ENCODE results near the gene CES4A.
"Not testable (repeated sequence)": the region's sequence is repeated elsewhere in the genome, so short reads cannot be mapped to it uniquely, and the experiment has no call there.

CES4A gene

DNA sequence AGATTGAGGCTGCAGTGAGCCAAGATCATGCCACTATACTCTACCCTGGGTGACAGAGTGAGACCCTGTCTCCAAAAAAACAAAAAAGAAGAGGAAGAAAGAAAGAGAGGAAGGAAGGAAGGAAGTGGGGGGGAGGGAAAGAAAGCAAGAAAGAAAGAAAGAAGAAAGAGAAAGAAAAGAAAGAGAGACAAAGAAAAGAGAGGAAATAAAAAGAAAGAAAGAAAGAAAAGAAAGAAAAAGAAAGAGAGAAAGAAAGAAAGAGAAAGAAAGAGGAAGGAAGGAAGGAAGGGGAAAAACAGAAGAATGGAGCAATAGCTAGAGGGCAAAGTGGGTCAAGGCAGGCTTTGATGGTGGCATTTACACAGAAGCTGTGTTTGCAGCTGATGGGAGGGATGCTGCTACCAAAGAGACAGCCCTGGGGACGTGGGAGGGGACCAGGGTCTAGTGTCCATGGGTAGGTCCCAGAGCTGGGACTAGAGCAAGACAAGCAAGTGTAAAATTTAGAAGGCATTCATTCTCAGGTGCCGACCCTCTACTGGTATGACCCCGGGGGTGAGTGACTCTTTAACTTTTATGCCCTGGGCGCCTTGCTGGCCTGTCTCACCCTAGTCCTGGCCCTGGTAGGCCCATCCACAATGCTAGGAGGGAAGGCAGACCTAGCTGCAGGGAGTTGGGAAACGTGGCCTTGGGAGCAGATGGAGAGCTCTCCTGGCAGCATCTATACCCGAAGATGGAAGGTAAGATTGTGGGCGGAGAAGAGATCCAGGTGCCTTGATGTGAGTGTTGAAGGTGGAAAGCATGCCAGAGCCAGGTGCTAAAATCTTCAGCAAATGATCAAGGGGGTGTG is 29.3 kb upstream of the CES4A start:
- Histone ChIP-seq H3K27me3 (ENCODE audit: insufficient read depth, low read length) (no peaks in the 10 kb centered on the region), H3K4me1 (ENCODE audit: insufficient read depth, low read length) (no peaks in the 10 kb centered on the region), H3K9ac (ENCODE audit: low read depth, low read length) (no peak overlapping the region), H3K4me3 (ENCODE audit: low read length) (no peak overlapping the region), H3K36me3 (ENCODE audit: insufficient read depth, low read depth, low read length) (no peaks in the 10 kb centered on the region), H3K27ac (ENCODE audit: low read length) (no peak overlapping the region), H3K9me3 (ENCODE audit: insufficient read depth, low read depth, low read length) (no peaks in the 10 kb centered on the region)

DNA sequence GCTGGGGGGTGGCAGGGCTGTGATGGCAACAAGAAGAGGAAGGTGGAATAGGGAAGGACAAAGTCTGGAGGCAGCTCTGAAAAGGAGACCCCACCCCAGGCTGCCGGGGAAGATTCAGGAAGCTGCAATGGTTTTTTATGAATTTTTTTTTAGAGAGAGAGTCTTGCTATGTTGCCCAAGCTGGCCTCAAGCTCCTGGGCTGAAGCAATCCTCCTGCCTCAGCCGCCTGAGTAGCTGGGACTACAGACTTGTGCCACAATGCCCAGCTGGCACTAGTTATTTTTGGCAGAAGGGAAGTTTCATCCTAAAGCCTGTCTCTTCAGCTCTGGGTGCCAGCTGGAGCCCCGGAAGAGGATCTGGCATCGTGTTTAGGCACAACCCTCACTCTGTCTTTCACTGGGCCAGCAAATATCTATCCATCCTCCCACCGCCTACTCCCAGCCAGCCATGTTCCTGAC is 28.7 kb upstream of the CES4A start:
- H3K9ac ChIP-seq (ENCODE audit: low read depth, low read length), result no peak overlapping the region

DNA sequence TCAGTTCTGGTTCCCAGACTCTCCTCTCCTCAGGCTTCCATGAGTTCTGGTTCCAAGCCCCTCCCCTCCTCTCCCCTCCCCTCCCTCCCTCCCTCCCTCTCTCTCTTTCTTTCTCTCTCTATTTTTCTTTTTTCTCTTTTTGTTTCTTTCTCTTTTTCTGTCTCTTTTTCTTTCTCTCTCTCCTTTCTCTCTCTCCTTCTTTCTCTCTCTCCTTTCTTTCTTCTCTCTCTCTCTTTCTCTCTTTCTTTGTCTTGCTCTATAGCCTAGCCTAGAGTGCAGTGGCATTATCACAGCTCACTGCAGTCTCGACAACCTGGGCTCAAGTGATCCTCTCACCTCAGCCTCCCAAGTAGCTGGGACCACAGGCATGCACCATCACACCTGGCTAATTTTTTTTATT is 28.1 kb upstream of the CES4A start:
- no peaks in the 10 kb centered on the region for H3K4me1 ChIP-seq (ENCODE audit: insufficient read depth, low read length)
- no peak overlapping the region for H3K27ac ChIP-seq (ENCODE audit: low read length)
- no peak overlapping the region for H3K4me3 ChIP-seq (ENCODE audit: low read length)
- H3K36me3 ChIP-seq (ENCODE audit: insufficient read depth, low read depth, low read length), result no peaks in the 10 kb centered on the region
- no peaks in the 10 kb centered on the region for H3K9me3 ChIP-seq (ENCODE audit: insufficient read depth, low read depth, low read length)
- no peaks in the 10 kb centered on the region for H3K27me3 ChIP-seq (ENCODE audit: insufficient read depth, low read length)
- no peak overlapping the region for H3K9ac ChIP-seq (ENCODE audit: low read depth, low read length)

More for the DNA sequence above, 28.7 kb upstream of the CES4A start:
- no peak overlapping the region for H3K4me3 ChIP-seq (ENCODE audit: low read length)
- no peaks in the 10 kb centered on the region for H3K27me3 ChIP-seq (ENCODE audit: insufficient read depth, low read length)
- no peaks in the 10 kb centered on the region for H3K9me3 ChIP-seq (ENCODE audit: insufficient read depth, low read depth, low read length)
- H3K27ac ChIP-seq (ENCODE audit: low read length), result no peak overlapping the region
- no peaks in the 10 kb centered on the region for H3K4me1 ChIP-seq (ENCODE audit: insufficient read depth, low read length)
- no peaks in the 10 kb centered on the region for H3K36me3 ChIP-seq (ENCODE audit: insufficient read depth, low read depth, low read length)

DNA sequence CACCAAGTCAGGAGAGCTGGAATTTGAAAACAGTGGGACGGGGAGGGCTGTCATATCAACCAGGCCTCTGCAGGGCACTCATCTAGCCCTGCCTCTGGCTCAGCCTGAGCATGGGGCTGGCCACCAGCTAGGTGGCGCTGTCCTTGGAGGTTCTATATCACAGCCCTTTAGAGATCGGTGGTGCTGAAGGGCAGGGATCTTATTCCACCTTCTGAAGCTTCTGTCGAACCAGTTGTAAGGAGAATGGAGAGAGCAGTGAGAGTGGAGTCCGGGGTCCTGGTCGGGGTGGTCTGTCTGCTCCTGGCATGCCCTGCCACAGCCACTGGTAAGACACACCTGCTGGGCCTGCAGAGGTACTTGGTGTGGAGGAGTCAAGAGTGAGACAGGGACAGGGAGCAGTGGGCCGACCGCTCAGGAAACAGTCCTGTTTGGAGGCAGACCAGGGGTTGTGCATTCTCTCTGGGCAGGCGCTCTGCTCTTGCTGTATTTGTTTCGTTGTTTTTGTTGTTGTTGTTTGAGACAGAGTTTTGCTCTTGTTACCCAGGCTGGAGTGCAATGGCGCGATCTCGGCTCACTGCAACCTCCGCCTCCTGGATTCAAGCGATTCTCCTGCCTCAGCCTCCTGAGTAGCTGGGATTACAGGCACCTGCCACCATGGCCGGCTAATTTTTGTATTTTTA is 27.2 kb upstream of the CES4A start, which contains the start of gene CES3:
TSS of gene CES3 (plus strand) at position 202 of the 680 bp plus-strand sequence. CDS start at position 244, 42 bp downstream.
- Histone ChIP-seq H3K27me3 (ENCODE audit: insufficient read depth, low read length) (no peaks in the 10 kb centered on the region), H3K4me1 (ENCODE audit: insufficient read depth, low read length) (no peaks in the 10 kb centered on the region), H3K36me3 (ENCODE audit: insufficient read depth, low read depth, low read length) (no peaks in the 10 kb centered on the region), H3K27ac (ENCODE audit: low read length) (no peak within 1 kb of the TSS), H3K9me3 (ENCODE audit: insufficient read depth, low read depth, low read length) (no peaks in the 10 kb centered on the region), H3K9ac (ENCODE audit: low read depth, low read length) (peak within 1 kb of the TSS; percentile 57; the same call in 1 of the 2 replicates), H3K4me3 (ENCODE audit: low read length) (peak within 1 kb of the TSS; percentile 61)

DNA sequence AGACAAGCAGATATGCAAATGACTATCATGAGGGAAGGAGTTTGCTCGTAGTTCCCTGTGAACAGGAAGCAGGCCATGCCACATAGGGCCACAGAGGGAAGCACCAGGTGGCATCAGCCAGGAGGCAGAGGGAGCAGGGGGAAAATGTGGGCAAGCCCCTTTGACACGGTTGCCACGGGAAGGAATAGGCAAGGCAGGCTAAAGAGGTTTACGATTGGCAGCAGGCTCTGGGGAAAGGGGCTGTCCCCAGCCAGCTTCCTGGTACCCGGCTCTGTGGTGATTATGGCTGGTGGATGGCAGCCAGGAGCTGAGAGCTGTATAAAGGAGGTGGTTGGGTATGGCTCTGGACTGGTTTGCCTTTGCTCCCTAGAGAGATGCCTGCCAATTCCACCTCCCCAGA is 26.5 kb upstream of the CES4A start:
- H3K9ac ChIP-seq (ENCODE audit: low read depth, low read length), result no peak overlapping the region
- H3K4me3 ChIP-seq (ENCODE audit: low read length), result no peak overlapping the region
- no peaks in the 10 kb centered on the region for H3K27me3 ChIP-seq (ENCODE audit: insufficient read depth, low read length)
- H3K27ac ChIP-seq (ENCODE audit: low read length), result no peak overlapping the region
- H3K9me3 ChIP-seq (ENCODE audit: insufficient read depth, low read depth, low read length), result no peaks in the 10 kb centered on the region
- no peaks in the 10 kb centered on the region for H3K36me3 ChIP-seq (ENCODE audit: insufficient read depth, low read depth, low read length)
- no peaks in the 10 kb centered on the region for H3K4me1 ChIP-seq (ENCODE audit: insufficient read depth, low read length)

DNA sequence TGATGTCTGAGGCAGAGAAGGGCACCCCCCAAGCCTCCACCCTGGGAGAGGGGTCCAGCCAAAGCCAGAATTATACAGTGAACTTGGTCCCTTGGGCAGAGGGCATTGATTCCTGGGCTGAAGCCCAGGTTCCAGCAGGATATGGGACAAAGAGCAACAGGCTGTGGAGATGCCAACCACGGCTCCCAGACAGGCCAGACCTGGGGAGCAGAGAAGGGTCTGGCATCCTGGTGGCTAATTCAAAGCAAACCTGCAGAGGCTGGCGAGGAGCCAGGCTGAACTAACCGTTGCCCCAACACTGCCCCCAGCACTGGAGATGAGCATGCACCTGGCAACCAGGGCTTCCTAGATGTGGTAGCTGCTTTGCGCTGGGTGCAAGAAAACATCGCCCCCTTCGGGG is 24.3 kb upstream of the CES4A start:
- Histone ChIP-seq H3K9ac (ENCODE audit: low read depth, low read length) (no peak overlapping the region), H3K4me3 (ENCODE audit: low read length) (no peak overlapping the region), H3K36me3 (ENCODE audit: insufficient read depth, low read depth, low read length) (no peaks in the 10 kb centered on the region), H3K27ac (ENCODE audit: low read length) (no peak overlapping the region), H3K27me3 (ENCODE audit: insufficient read depth, low read length) (no peaks in the 10 kb centered on the region), H3K9me3 (ENCODE audit: insufficient read depth, low read depth, low read length) (no peaks in the 10 kb centered on the region), H3K4me1 (ENCODE audit: insufficient read depth, low read length) (no peaks in the 10 kb centered on the region)

DNA sequence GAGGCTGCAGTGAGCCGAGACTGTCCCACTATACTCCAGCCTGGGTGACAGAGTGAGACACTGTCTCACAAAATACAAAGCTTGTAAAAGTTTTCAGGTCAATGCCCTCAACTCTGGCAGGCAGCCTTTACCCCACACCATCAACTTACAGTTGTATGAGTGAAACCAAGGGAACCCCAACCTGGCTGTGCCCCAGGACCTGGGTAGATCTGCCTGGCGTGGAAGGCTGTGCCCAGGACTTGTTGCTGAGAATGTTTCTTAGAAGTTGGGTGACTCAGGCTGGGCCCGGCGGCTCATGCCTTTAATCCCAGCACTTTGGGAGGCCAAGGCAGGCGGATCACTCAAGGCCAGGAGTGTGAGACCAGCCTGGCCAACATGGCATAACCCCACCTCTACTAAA is 19.5 kb upstream of the CES4A start:
- Histone ChIP-seq H3K36me3 (ENCODE audit: insufficient read depth, low read depth, low read length) (no peaks in the 10 kb centered on the region), H3K27me3 (ENCODE audit: insufficient read depth, low read length) (no peaks in the 10 kb centered on the region; the same call in 1 of the 2 replicates), H3K4me3 (ENCODE audit: low read length) (no peak overlapping the region), H3K4me1 (ENCODE audit: insufficient read depth, low read length) (no peaks in the 10 kb centered on the region), H3K9me3 (ENCODE audit: insufficient read depth, low read depth, low read length) (no peaks in the 10 kb centered on the region), H3K9ac (ENCODE audit: low read depth, low read length) (no peak overlapping the region), H3K27ac (ENCODE audit: low read length) (no peak overlapping the region)

DNA sequence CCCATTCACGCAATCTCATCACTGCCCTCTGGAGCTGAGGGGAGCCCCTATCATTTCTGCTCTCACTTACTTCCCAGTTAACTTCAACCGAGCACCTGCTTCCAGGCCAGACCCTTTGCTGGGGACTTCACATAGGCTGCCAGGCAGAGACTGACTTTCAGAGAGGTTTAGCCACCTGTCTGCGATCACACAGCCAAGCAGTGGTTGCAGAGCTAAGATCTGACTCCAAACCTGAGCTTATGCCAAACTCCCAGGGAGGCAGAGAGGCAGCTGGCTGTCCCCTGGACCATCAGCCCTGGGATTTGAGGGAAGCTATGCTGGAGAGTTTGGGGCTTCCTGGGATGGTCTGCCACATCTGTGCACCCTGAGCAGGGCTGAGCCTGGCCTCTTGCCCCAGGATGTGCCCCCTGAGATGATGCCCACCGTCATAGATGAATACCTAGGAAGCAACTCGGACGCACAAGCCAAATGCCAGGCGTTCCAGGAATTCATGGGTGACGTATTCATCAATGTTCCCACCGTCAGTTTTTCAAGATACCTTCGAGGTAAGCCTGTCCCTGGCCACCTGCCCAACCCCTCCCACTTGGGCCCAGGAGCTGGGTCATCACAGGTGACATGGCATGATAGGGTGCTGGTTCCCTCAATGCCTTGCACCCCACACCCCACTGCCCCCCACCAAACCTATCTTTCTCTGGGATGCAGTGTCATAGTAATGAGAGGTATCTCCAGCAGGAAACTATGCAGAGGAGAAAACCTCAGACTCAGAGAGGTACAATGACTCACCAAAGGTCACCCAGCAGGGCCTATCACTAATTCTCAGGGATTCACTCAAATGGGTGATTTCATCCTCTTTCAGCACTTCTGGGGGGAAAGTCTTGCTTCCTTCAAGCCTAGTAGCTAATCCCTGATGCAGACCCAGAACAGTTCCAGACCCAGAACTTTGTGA is 17.3 kb upstream of the CES4A start:
- H3K27me3 ChIP-seq (ENCODE audit: insufficient read depth, low read length), result no peaks in the 10 kb centered on the region; the same call in 1 of the 2 replicates
- no peak overlapping the region for H3K4me3 ChIP-seq (ENCODE audit: low read length)
- no peaks in the 10 kb centered on the region for H3K4me1 ChIP-seq (ENCODE audit: insufficient read depth, low read length)
- no peaks in the 10 kb centered on the region for H3K36me3 ChIP-seq (ENCODE audit: insufficient read depth, low read depth, low read length)
- no peak overlapping the region for H3K27ac ChIP-seq (ENCODE audit: low read length)
- H3K9ac ChIP-seq (ENCODE audit: low read depth, low read length), result no peak overlapping the region
- H3K9me3 ChIP-seq (ENCODE audit: insufficient read depth, low read depth, low read length), result no peaks in the 10 kb centered on the region

DNA sequence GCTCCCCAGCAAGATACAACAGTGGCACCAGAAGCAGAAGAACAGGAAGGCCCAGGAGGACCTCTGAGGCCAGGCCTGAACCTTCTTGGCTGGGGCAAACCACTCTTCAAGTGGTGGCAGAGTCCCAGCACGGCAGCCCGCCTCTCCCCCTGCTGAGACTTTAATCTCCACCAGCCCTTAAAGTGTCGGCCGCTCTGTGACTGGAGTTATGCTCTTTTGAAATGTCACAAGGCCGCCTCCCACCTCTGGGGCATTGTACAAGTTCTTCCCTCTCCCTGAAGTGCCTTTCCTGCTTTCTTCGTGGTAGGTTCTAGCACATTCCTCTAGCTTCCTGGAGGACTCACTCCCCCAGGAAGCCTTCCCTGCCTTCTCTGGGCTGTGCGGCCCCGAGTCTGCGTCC is 15.4 kb upstream of the CES4A start:
- Histone ChIP-seq H3K27ac (ENCODE audit: low read length) (no peak overlapping the region), H3K4me1 (ENCODE audit: insufficient read depth, low read length) (no peaks in the 10 kb centered on the region), H3K9ac (ENCODE audit: low read depth, low read length) (no peak overlapping the region), H3K36me3 (ENCODE audit: insufficient read depth, low read depth, low read length) (no peaks in the 10 kb centered on the region), H3K4me3 (ENCODE audit: low read length) (no peak overlapping the region), H3K27me3 (ENCODE audit: insufficient read depth, low read length) (peaks cover 2% of the 10 kb centered on the region), H3K9me3 (ENCODE audit: insufficient read depth, low read depth, low read length) (no peaks in the 10 kb centered on the region)

DNA sequence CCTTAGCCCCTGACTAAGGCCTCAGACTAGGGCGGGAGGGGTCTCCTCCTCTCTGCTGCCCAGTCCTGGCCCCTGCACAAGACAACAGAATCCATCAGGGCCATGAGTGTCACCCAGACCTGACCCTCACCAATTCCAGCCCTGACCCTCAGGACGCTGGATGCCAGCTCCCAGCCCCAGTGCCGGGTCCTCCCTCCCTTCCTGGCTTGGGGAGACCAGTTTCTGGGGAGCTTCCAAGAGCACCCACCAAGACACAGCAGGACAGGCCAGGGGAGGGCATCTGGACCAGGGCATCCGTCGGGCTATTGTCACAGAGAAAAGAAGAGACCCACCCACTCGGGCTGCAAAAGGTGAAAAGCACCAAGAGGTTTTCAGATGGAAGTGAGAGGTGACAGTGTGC is 14.7 kb upstream of the CES4A start:
- no peaks in the 10 kb centered on the region for H3K4me1 ChIP-seq (ENCODE audit: insufficient read depth, low read length)
- no peak overlapping the region for H3K27ac ChIP-seq (ENCODE audit: low read length)

DNA sequence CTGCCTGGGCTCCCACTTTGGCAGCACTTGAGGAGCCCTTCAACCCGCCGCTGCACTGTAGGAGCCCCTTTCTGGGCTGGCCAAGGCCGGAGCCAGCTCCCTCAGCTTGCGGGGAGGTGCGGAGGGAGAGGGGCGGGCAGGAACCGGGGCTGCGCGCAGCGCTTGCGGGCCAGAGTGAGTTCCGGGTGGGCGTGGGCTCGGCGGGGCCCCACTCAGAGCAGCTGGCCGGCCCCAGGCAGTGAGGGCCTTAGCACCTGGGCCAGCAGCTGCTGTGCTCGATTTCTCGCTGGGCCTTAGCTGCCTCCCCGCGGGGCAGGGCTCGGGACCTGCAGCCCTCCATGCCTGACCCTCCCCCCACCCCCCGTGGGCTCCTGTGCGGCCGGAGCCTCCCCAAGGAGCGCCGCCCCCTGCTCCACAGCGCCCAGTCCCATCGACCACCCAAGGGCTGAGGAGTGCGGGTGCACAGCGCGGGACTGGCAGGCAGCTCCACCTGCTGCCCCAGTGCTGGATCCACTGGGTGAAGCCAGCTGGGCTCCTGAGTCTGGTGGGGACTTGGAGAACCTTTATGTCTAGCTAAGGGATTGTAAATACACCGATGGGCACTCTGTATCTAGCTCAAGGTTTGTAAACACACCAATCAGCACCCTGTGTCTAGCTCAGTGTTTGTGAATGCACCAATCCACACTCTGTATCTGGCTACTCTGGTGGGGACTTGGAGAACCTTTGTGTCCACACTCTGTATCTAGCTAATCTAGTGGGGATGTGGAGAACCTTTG is 14.0 kb upstream of the CES4A start:
- not testable (repeated sequence) for H3K9ac ChIP-seq (ENCODE audit: low read depth, low read length); H3K4me1 ChIP-seq (ENCODE audit: insufficient read depth, low read length); H3K27me3 ChIP-seq (ENCODE audit: insufficient read depth, low read length); H3K4me3 ChIP-seq (ENCODE audit: low read length); H3K27ac ChIP-seq (ENCODE audit: low read length); H3K36me3 ChIP-seq (ENCODE audit: insufficient read depth, low read depth, low read length); H3K9me3 ChIP-seq (ENCODE audit: insufficient read depth, low read depth, low read length)

More for the DNA sequence above, 14.7 kb upstream of the CES4A start:
- Histone ChIP-seq H3K9me3 (ENCODE audit: insufficient read depth, low read depth, low read length) (no peaks in the 10 kb centered on the region), H3K27me3 (ENCODE audit: insufficient read depth, low read length) (peaks cover 7% of the 10 kb centered on the region), H3K4me3 (ENCODE audit: low read length) (no peak overlapping the region), H3K36me3 (ENCODE audit: insufficient read depth, low read depth, low read length) (no peaks in the 10 kb centered on the region), H3K9ac (ENCODE audit: low read depth, low read length) (no peak overlapping the region)
